Keratinocyte (primary cell): ENCODE results near the gene IL4R. TPM values are rescaled to one million over a fixed set of nuclear protein-coding genes. Genes with fewer than 3 reads are reported as not detected.

ENCODE experiments used
- DNase-seq: peaks from one replicate; pipeline ENCODE4 v3.0.0-alpha.2; 2011; ENCODE audit warnings: low read depth, missing footprints, low spot score
- FAIRE-seq: peaks from 2 replicates; lab custom pipeline; 2011; peaks lifted over from hg19 to GRCh38; lab: Jason Lieb, UNC
- H2AFZ ChIP-seq: 2 replicates; pipeline ENCODE4 v1.6.0; 2012; ENCODE audit warnings: low read length, control low read depth, inconsistent platforms; ENCODE audit not compliant: control insufficient read depth
- H3K27ac ChIP-seq: 2 replicates; pipeline ENCODE4 v1.5.1; 2011; ENCODE audit warnings: low read length; ENCODE audit not compliant: control insufficient read depth, insufficient read depth
- H3K27me3 ChIP-seq: 3 replicates; pipeline ENCODE4 v1.6.0; 2011; ENCODE audit warnings: low read length; ENCODE audit not compliant: control insufficient read depth, insufficient read depth; ENCODE audit errors: extremely low read depth
- H3K36me3 ChIP-seq, 2 experiments: 2 replicates in 1 of 2; 3 replicates in 1 of 2; pipeline ENCODE4 v1.5.1; 2011; ENCODE audit warnings: low read length in 2 of 2, mild to moderate bottlenecking in 1 of 2; ENCODE audit not compliant: control insufficient read depth in 2 of 2, insufficient read depth in 2 of 2; ENCODE audit errors: extremely low read depth in 1 of 2
- H3K4me1 ChIP-seq: 3 replicates; pipeline ENCODE4 v1.5.1; 2011; ENCODE audit warnings: low read length; ENCODE audit not compliant: control insufficient read depth, insufficient read depth; ENCODE audit errors: extremely low read depth
- H3K4me2 ChIP-seq: 3 replicates; pipeline ENCODE4 v1.6.0; 2011; ENCODE audit warnings: low read depth, low read length; ENCODE audit not compliant: control insufficient read depth, insufficient read depth; ENCODE audit errors: extremely low read depth
- H3K4me3 ChIP-seq, 3 experiments: fragments of 200-600 bp in 1 of 3; sonication (generic) in 1 of 3; 2 replicates in 2 of 3; 3 replicates in 1 of 3; pipeline ENCODE4 v1.5.1; 2011 to 2016; ENCODE audit warnings: low read length in 3 of 3, mild to moderate bottlenecking in 3 of 3, control low read depth in 2 of 3, inconsistent platforms in 1 of 3, low read depth in 1 of 3, mixed read lengths in 1 of 3, mixed run types in 1 of 3, moderate library complexity in 1 of 3; ENCODE audit not compliant: control insufficient read depth in 2 of 3, insufficient read depth in 2 of 3; ENCODE audit errors: extremely low read depth in 1 of 3
- H3K79me2 ChIP-seq: 2 replicates; pipeline ENCODE4 v1.6.0; 2012; ENCODE audit warnings: low read length; ENCODE audit not compliant: control insufficient read depth, insufficient read depth
- H3K9ac ChIP-seq: 3 replicates; pipeline ENCODE4 v1.6.0; 2011; ENCODE audit warnings: low read length; ENCODE audit not compliant: control insufficient read depth, insufficient read depth; ENCODE audit errors: extremely low read depth
- H3K9me1 ChIP-seq: 3 replicates; pipeline ENCODE4 v1.6.0; 2011; ENCODE audit warnings: low read length; ENCODE audit not compliant: control insufficient read depth, insufficient read depth; ENCODE audit errors: extremely low read depth
- H3K9me3 ChIP-seq: 2 replicates; pipeline ENCODE4 v1.5.1; 2012; ENCODE audit warnings: low read depth, low read length; ENCODE audit not compliant: control insufficient read depth
- H4K20me1 ChIP-seq: 3 replicates; pipeline ENCODE4 v1.6.0; 2011; ENCODE audit warnings: low read length; ENCODE audit not compliant: control insufficient read depth, insufficient read depth; ENCODE audit errors: extremely low read depth
- CTCF ChIP-seq, 3 experiments: IDR thresholded peaks in 1 of 3; conservative IDR thresholded peaks in 1 of 3; optimal IDR thresholded peaks in 1 of 3; 2 replicates in 2 of 3; 3 replicates in 1 of 3; pipeline versions ENCODE3 to v1.5.1; 2011; ENCODE audit warnings: low read length in 3 of 3, mild to moderate bottlenecking in 3 of 3, moderate library complexity in 2 of 3, control low read depth in 1 of 3, inconsistent platforms in 1 of 3; ENCODE audit not compliant: insufficient read depth in 2 of 3; ENCODE audit errors: extremely low read depth in 1 of 3
- EZH2 ChIP-seq: IDR thresholded peaks from one replicate; pipeline ENCODE4 v1.6.1; 2012; ENCODE audit warnings: inconsistent platforms, mild to moderate bottlenecking, low read length, moderate library complexity
- dilution Hi-C: fragments of 300-500 bp; cut with MboI; formaldehyde crosslinking; loops from one replicate; pipeline ENCODE4 v1.7.0; 2020; ENCODE audit warnings: low sequenced_read_pairs; ENCODE audit not compliant: extremely low pct_ligation_motif_present
- polyA plus RNA-seq, 5 experiments: library from polyadenylated mRNA; depleted of rRNA in 3 of 5; stranded (reverse) in 3 of 5; stranded (forward) in 1 of 5; unstranded in 1 of 5; fragments of >200 nt; gene quantifications; 1 replicate in 1 of 5; 2 replicates in 3 of 5; 3 replicates in 1 of 5; pipeline versions ENCODE4 v1.2.1 to v1.2.3, GENCODE V29; 2011 to 2012; ENCODE audit warnings: missing spikeins in 2 of 5, low read depth in 1 of 5, low replicate concordance in 1 of 5

The IL4R gene
- polyA plus RNA-seq, 1 donor (not counting 4 experiments of a cell fraction or from before 2014, with no cell fraction given) = 60.5 TPM

DNA sequence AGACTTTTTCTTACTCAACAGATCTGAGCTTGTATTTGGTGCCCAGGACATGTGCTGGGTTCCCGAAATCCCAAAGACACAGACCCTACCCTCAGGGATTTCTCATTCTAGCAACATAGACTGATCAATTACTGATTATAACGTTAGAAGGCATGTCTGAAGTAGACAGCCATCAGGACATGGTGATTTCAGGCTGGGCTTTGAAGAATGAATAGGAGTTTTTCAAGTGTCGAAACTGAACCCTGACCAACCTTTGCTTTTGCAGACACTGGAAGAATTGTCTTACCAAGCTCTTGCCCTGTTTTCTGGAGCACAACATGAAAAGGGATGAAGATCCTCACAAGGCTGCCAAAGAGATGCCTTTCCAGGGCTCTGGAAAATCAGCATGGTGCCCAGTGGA lies 48.2 kb downstream of the IL4R start:
- dilution Hi-C loops = no loop called here
- H2AFZ ChIP-seq = no peak overlapping the region
- no peak for FAIRE-seq

DNA sequence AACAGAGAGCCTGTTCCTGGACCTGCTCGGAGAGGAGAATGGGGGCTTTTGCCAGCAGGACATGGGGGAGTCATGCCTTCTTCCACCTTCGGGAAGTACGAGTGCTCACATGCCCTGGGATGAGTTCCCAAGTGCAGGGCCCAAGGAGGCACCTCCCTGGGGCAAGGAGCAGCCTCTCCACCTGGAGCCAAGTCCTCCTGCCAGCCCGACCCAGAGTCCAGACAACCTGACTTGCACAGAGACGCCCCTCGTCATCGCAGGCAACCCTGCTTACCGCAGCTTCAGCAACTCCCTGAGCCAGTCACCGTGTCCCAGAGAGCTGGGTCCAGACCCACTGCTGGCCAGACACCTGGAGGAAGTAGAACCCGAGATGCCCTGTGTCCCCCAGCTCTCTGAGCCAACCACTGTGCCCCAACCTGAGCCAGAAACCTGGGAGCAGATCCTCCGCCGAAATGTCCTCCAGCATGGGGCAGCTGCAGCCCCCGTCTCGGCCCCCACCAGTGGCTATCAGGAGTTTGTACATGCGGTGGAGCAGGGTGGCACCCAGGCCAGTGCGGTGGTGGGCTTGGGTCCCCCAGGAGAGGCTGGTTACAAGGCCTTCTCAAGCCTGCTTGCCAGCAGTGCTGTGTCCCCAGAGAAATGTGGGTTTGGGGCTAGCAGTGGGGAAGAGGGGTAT lies 48.9 kb downstream of the IL4R start:
- dilution Hi-C loops = no loop called here
- Histone ChIP-seq H3K9me3 (peaks cover 4% of the 10 kb centered on the region), H3K9ac (no peak overlapping the region), H3K27me3 (no peaks in the 10 kb centered on the region), H4K20me1 (peaks cover 3% of the 10 kb centered on the region), H2AFZ (no peak overlapping the region), H3K79me2 (peaks cover 4% of the 10 kb centered on the region), H3K27ac (no peak overlapping the region), H3K4me3 (no peak overlapping the region), H3K4me2 (no peak overlapping the region), H3K9me1 (peaks cover 2% of the 10 kb centered on the region), H3K4me1 (peaks cover 40% of the 10 kb centered on the region), H3K36me3 (peaks cover 29 to 44% of the 10 kb centered on the region in 2 experiments)
- DNase-seq (no peak), FAIRE-seq (no peak)
- TF ChIP-seq EZH2 (no peak), CTCF (optimal IDR thresholded peaks at IDR 0.05 in 1 of 3, IDR thresholded peaks at IDR 0.05 in 1 of 3, conservative IDR thresholded peaks at IDR 0.05 in 1 of 3; ENCODE audit: extremely low read depth in 1 of 3, insufficient read depth in 2 of 3, low read length in 3 of 3) (no peak)

More for the DNA sequence above, 48.2 kb downstream of the IL4R start:
- Histone ChIP-seq H3K9me1 (peaks cover 2% of the 10 kb centered on the region), H3K4me2 (no peak overlapping the region), H3K27ac (no peak overlapping the region), H3K9me3 (peaks cover 4% of the 10 kb centered on the region), H3K9ac (no peak overlapping the region), H3K4me1 (peaks cover 33% of the 10 kb centered on the region), H4K20me1 (peaks cover 3% of the 10 kb centered on the region), H3K4me3 (no peak overlapping the region), H3K27me3 (no peaks in the 10 kb centered on the region), H3K36me3 (peaks cover 31 to 46% of the 10 kb centered on the region in 2 experiments), H3K79me2 (peaks cover 5% of the 10 kb centered on the region)
- TF ChIP-seq CTCF (optimal IDR thresholded peaks at IDR 0.05 in 1 of 3, IDR thresholded peaks at IDR 0.05 in 1 of 3, conservative IDR thresholded peaks at IDR 0.05 in 1 of 3; ENCODE audit: extremely low read depth in 1 of 3, insufficient read depth in 2 of 3, low read length in 3 of 3) = no peak
- DNase-seq = no peak
